ENCODE results near the gene PPP1R9A.
A peak's percentile ranks its signal among the peaks of the same experiment; 100 is the strongest.

Gene PPP1R9A

GRCh38 chr7:95169678-95170077 is 262.3 kb downstream of the PPP1R9A start:
- H4K20me1 ChIP-seq (ENCODE audit: control insufficient read depth, insufficient read depth, low read depth, low read length) = no peaks in the 10 kb centered on the region
- no peaks in the 10 kb centered on the region for H3K9me3 ChIP-seq (ENCODE audit: control insufficient read depth, insufficient read depth, low read length)
- no peak overlapping the region for H3K27ac ChIP-seq (ENCODE audit: low read depth, low read length)
- no peak overlapping the region for H3K4me3 ChIP-seq (ENCODE audit: low read length)
- H3K27me3 ChIP-seq (ENCODE audit: control insufficient read depth, low read length) = no peaks in the 10 kb centered on the region
- no peaks in the 10 kb centered on the region for H3K9me2 ChIP-seq (replicated peaks; ENCODE audit: control insufficient read depth, low read length)
- no peaks in the 10 kb centered on the region for H3K79me2 ChIP-seq (ENCODE audit: control insufficient read depth, low read length)
- H3F3A ChIP-seq (ENCODE audit: control insufficient read depth, insufficient read depth) = no peaks in the 10 kb centered on the region
- H3K36me3 ChIP-seq (ENCODE audit: control insufficient read depth, low read length) = no peaks in the 10 kb centered on the region
- no peaks in the 10 kb centered on the region for H3K4me1 ChIP-seq (ENCODE audit: control insufficient read depth, low read length)
- H3K4me2 ChIP-seq (ENCODE audit: low read length) = no peak overlapping the region
- no peak for TF ChIP-seq CTCF (IDR thresholded peaks at IDR 0.05; ENCODE audit: low read depth, low read length, poor library complexity, severe bottlenecking)

- Histone ChIP-seq H3K9me2 (replicated peaks; ENCODE audit: control insufficient read depth, low read length) (no peaks in the 10 kb centered on the region), H3K79me2 (ENCODE audit: control insufficient read depth, low read length) (no peaks in the 10 kb centered on the region), H3K27me3 (ENCODE audit: control insufficient read depth, low read length) (no peaks in the 10 kb centered on the region), H3K27ac (ENCODE audit: low read depth, low read length) (no peak overlapping the region), H3K9me3 (ENCODE audit: control insufficient read depth, insufficient read depth, low read length) (no peaks in the 10 kb centered on the region), H3F3A (ENCODE audit: control insufficient read depth, insufficient read depth) (no peaks in the 10 kb centered on the region), H3K4me2 (ENCODE audit: low read length) (no peak overlapping the region), H4K20me1 (ENCODE audit: control insufficient read depth, insufficient read depth, low read depth, low read length) (no peaks in the 10 kb centered on the region), H3K36me3 (ENCODE audit: control insufficient read depth, low read length) (no peaks in the 10 kb centered on the region), H3K4me3 (ENCODE audit: low read length) (no peak overlapping the region), H3K4me1 (ENCODE audit: control insufficient read depth, low read length) (no peaks in the 10 kb centered on the region)
- TF ChIP-seq CTCF (IDR thresholded peaks at IDR 0.05; ENCODE audit: low read depth, low read length, poor library complexity, severe bottlenecking) (no peak), EZH2phosphoT487 (IDR thresholded peaks at IDR 0.05; ENCODE audit: borderline replicate concordance, low read length) (no peak)
Measured at GRCh38 chr7:95172420-95172819, 265.0 kb downstream of the PPP1R9A start.

GRCh38 chr7:95190515-95190914 is 283.1 kb downstream of the PPP1R9A start:
- Histone ChIP-seq H3K27ac (ENCODE audit: low read depth, low read length) (no peak overlapping the region), H4K20me1 (ENCODE audit: control insufficient read depth, insufficient read depth, low read depth, low read length) (no peaks in the 10 kb centered on the region), H3K36me3 (ENCODE audit: control insufficient read depth, low read length) (no peaks in the 10 kb centered on the region), H3K4me3 (ENCODE audit: low read length) (no peak overlapping the region), H3K4me1 (ENCODE audit: control insufficient read depth, low read length) (no peaks in the 10 kb centered on the region), H3K79me2 (ENCODE audit: control insufficient read depth, low read length) (no peaks in the 10 kb centered on the region), H3K9me2 (replicated peaks; ENCODE audit: control insufficient read depth, low read length) (no peaks in the 10 kb centered on the region), H3F3A (ENCODE audit: control insufficient read depth, insufficient read depth) (no peaks in the 10 kb centered on the region), H3K9me3 (ENCODE audit: control insufficient read depth, insufficient read depth, low read length) (peaks cover 5% of the 10 kb centered on the region; the same call in 1 of the 2 replicates), H3K4me2 (ENCODE audit: low read length) (no peak overlapping the region), H3K27me3 (ENCODE audit: control insufficient read depth, low read length) (no peaks in the 10 kb centered on the region)
- TF ChIP-seq CTCF (IDR thresholded peaks at IDR 0.05; ENCODE audit: low read depth, low read length, poor library complexity, severe bottlenecking) (peak; percentile 26), EZH2phosphoT487 (IDR thresholded peaks at IDR 0.05; ENCODE audit: borderline replicate concordance, low read length) (no peak)

GRCh38 chr7:95191795-95192194 is 284.4 kb downstream of the PPP1R9A start:
- no peak overlapping the region for H3K4me2 ChIP-seq (ENCODE audit: low read length)
- no peaks in the 10 kb centered on the region for H3K27me3 ChIP-seq (ENCODE audit: control insufficient read depth, low read length)
- TF ChIP-seq CTCF (IDR thresholded peaks at IDR 0.05; ENCODE audit: low read depth, low read length, poor library complexity, severe bottlenecking) (no peak), EZH2phosphoT487 (IDR thresholded peaks at IDR 0.05; ENCODE audit: borderline replicate concordance, low read length) (no peak)
- H3K27ac ChIP-seq (ENCODE audit: low read depth, low read length) = no peak overlapping the region
- H4K20me1 ChIP-seq (ENCODE audit: control insufficient read depth, insufficient read depth, low read depth, low read length) = no peaks in the 10 kb centered on the region
- H3K9me3 ChIP-seq (ENCODE audit: control insufficient read depth, insufficient read depth, low read length) = peaks cover 5% of the 10 kb centered on the region; the same call in 1 of the 2 replicates
- no peaks in the 10 kb centered on the region for H3K9me2 ChIP-seq (replicated peaks; ENCODE audit: control insufficient read depth, low read length)
- H3K79me2 ChIP-seq (ENCODE audit: control insufficient read depth, low read length) = no peaks in the 10 kb centered on the region
- H3K4me3 ChIP-seq (ENCODE audit: low read length) = no peak overlapping the region
- H3K4me1 ChIP-seq (ENCODE audit: control insufficient read depth, low read length) = no peaks in the 10 kb centered on the region
- no peaks in the 10 kb centered on the region for H3F3A ChIP-seq (ENCODE audit: control insufficient read depth, insufficient read depth)
- H3K36me3 ChIP-seq (ENCODE audit: control insufficient read depth, low read length) = no peaks in the 10 kb centered on the region

Data from DOHH2 (cell line).